ENCODE data around the gene IL16.

The IL16 gene

GRCh38 chr15:81333363-81333762 lies 136.7 kb downstream of the IL16 start:
- no peak for DNase-seq (ENCODE audit: low read depth)
- Histone ChIP-seq H3K4me1 (ENCODE audit: control insufficient read depth, insufficient read depth, low read length) (peaks cover 14% of the 10 kb centered on the region), H3K9ac (ENCODE audit: low read length) (no peak overlapping the region), H3K9me3 (ENCODE audit: control insufficient read depth, low read length) (no peaks in the 10 kb centered on the region), H3K36me3 (ENCODE audit: control insufficient read depth, insufficient read depth, low read length, severe bottlenecking) (no peaks in the 10 kb centered on the region), H3K4me3 (ENCODE audit: low read length) (no peak overlapping the region), H3K27me3 (replicated peaks; ENCODE audit: control insufficient read depth, insufficient read depth, low read length) (no peaks in the 10 kb centered on the region)

DNA sequence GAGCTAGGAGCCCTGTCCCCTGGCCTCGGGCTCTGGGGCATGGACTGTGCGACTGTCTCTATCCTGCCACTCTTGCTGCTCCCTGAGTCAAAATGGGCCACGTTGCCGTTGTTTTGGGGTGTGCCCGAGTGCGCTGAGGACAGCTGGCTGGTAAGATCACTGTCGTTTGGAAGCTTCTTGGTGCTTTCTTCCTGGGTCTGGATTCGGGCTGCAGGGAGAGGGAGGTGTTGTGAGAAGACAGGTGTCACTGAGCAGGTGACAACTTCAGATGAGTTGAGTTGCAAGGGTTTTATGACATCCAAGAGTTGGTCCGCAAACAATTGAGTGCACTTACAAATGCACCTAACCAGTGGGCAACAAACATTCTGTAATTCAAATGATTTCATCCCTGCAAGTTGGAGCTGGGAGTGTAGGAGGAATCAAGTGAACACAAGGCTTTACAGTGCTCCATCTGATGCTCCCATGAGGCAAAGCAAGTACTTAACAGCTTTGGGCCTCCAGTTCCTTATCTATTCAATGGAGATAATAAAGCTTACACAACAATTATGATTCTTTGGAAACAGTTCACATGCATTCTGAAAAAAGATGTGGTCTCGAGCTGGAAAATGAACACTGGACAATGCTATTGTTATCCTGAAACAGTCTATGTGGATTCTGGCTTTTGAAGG lies 138.2 kb downstream of the IL16 start:
- no peaks in the 10 kb centered on the region for H3K9me3 ChIP-seq (ENCODE audit: control insufficient read depth, low read length)
- no peak overlapping the region for H3K9ac ChIP-seq (ENCODE audit: low read length)
- H3K36me3 ChIP-seq (ENCODE audit: control insufficient read depth, insufficient read depth, low read length, severe bottlenecking): no peaks in the 10 kb centered on the region
- H3K4me3 ChIP-seq (ENCODE audit: low read length): no peak overlapping the region
- DNase-seq (ENCODE audit: low read depth): no peak
- H3K4me1 ChIP-seq (ENCODE audit: control insufficient read depth, insufficient read depth, low read length): peaks cover 23% of the 10 kb centered on the region
- H3K27me3 ChIP-seq (replicated peaks; ENCODE audit: control insufficient read depth, insufficient read depth, low read length): peaks cover 6% of the 10 kb centered on the region

- no peak overlapping the region for H3K9ac ChIP-seq (ENCODE audit: low read length)
- H3K9me3 ChIP-seq (ENCODE audit: control insufficient read depth, low read length): no peaks in the 10 kb centered on the region
- H3K4me1 ChIP-seq (ENCODE audit: control insufficient read depth, insufficient read depth, low read length): peaks cover 23% of the 10 kb centered on the region
- no peak for DNase-seq (ENCODE audit: low read depth)
- peaks cover 9% of the 10 kb centered on the region for H3K27me3 ChIP-seq (replicated peaks; ENCODE audit: control insufficient read depth, insufficient read depth, low read length)
- no peak overlapping the region for H3K4me3 ChIP-seq (ENCODE audit: low read length)
- no peaks in the 10 kb centered on the region for H3K36me3 ChIP-seq (ENCODE audit: control insufficient read depth, insufficient read depth, low read length, severe bottlenecking)
Observed at GRCh38 chr15:81335631-81336030, 139.0 kb downstream of the IL16 start.

- no peaks in the 10 kb centered on the region for H3K36me3 ChIP-seq (ENCODE audit: control insufficient read depth, insufficient read depth, low read length, severe bottlenecking)
- DNase-seq (ENCODE audit: low read depth): peak; percentile 41
- H3K9me3 ChIP-seq (ENCODE audit: control insufficient read depth, low read length): no peaks in the 10 kb centered on the region
- H3K4me3 ChIP-seq (ENCODE audit: low read length): no peak overlapping the region
- peaks cover 23% of the 10 kb centered on the region for H3K4me1 ChIP-seq (ENCODE audit: control insufficient read depth, insufficient read depth, low read length)
- peaks cover 18% of the 10 kb centered on the region for H3K27me3 ChIP-seq (replicated peaks; ENCODE audit: control insufficient read depth, insufficient read depth, low read length)
- no peak overlapping the region for H3K9ac ChIP-seq (ENCODE audit: low read length)
Observed at GRCh38 chr15:81336568-81336967, 139.9 kb downstream of the IL16 start.

GRCh38 chr15:81337241-81337640 lies 140.6 kb downstream of the IL16 start:
- Histone ChIP-seq H3K36me3 (ENCODE audit: control insufficient read depth, insufficient read depth, low read length, severe bottlenecking) (no peaks in the 10 kb centered on the region), H3K4me1 (ENCODE audit: control insufficient read depth, insufficient read depth, low read length) (peaks cover 23% of the 10 kb centered on the region), H3K4me3 (ENCODE audit: low read length) (peak overlapping the region; percentile 53), H3K9me3 (ENCODE audit: control insufficient read depth, low read length) (no peaks in the 10 kb centered on the region), H3K9ac (ENCODE audit: low read length) (no peak overlapping the region), H3K27me3 (replicated peaks; ENCODE audit: control insufficient read depth, insufficient read depth, low read length) (peaks cover 21% of the 10 kb centered on the region)
- DNase-seq (ENCODE audit: low read depth): no peak

DNA sequence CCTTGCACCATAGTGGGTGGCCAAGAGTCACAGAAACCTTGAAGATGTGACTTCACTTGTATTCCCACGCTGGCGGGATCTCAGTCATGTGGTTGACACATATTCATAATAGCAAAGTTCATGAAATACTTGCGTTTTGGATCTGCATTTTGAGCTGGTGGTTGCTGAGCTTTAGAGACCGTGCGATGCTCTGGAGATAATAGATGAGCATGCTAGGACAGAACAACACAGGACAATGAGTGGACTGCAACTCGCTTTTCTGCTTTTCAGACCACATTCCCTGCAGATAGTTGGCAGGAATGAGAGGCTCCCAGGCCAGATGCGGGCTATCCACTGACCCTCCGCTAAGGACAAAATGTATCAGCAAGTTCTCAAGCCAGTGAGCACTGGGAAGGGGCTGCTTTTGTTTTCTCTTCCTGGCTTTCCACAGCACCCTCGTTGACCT lies 141.1 kb downstream of the IL16 start:
- no peaks in the 10 kb centered on the region for H3K9me3 ChIP-seq (ENCODE audit: control insufficient read depth, low read length)
- peak overlapping the region; percentile 37 for H3K9ac ChIP-seq (ENCODE audit: low read length)
- peak overlapping the region; percentile 53 for H3K4me3 ChIP-seq (ENCODE audit: low read length)
- no peak for DNase-seq (ENCODE audit: low read depth)
- H3K27me3 ChIP-seq (replicated peaks; ENCODE audit: control insufficient read depth, insufficient read depth, low read length): peaks cover 25% of the 10 kb centered on the region
- no peaks in the 10 kb centered on the region for H3K36me3 ChIP-seq (ENCODE audit: control insufficient read depth, insufficient read depth, low read length, severe bottlenecking)
- H3K4me1 ChIP-seq (ENCODE audit: control insufficient read depth, insufficient read depth, low read length): peaks cover 23% of the 10 kb centered on the region

- peak overlapping the region; percentile 37 for H3K9ac ChIP-seq (ENCODE audit: low read length)
- peaks cover 32% of the 10 kb centered on the region for H3K27me3 ChIP-seq (replicated peaks; ENCODE audit: control insufficient read depth, insufficient read depth, low read length)
- no peaks in the 10 kb centered on the region for H3K9me3 ChIP-seq (ENCODE audit: control insufficient read depth, low read length)
- peak; percentile 86 for DNase-seq (ENCODE audit: low read depth)
- H3K4me3 ChIP-seq (ENCODE audit: low read length): peak overlapping the region; percentile 53
- H3K36me3 ChIP-seq (ENCODE audit: control insufficient read depth, insufficient read depth, low read length, severe bottlenecking): no peaks in the 10 kb centered on the region
- H3K4me1 ChIP-seq (ENCODE audit: control insufficient read depth, insufficient read depth, low read length): peaks cover 23% of the 10 kb centered on the region
Observed at GRCh38 chr15:81338170-81339007, 141.7 kb downstream of the IL16 start.

DNA sequence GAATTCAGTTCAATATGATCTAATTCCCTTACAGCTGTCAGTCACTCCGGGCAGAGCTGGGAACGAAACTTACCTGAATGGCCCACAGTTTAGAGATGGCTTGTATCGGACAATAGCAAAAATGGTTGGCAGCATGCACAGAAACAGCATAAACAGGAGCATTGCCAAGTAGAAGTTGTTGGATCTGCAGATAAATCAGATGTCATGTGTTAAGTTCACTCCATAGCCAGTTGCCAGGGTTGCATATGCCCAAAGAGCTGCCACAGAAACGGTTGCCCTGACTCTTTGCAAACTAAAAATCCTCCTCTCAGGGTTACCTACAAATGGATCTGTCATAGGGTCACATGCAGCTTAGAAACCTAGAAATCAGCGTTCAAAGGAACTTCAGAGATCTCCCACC lies 142.6 kb downstream of the IL16 start:
- Histone ChIP-seq H3K4me3 (ENCODE audit: low read length) (no peak overlapping the region), H3K4me1 (ENCODE audit: control insufficient read depth, insufficient read depth, low read length) (peaks cover 23% of the 10 kb centered on the region), H3K27me3 (replicated peaks; ENCODE audit: control insufficient read depth, insufficient read depth, low read length) (peaks cover 37% of the 10 kb centered on the region), H3K9me3 (ENCODE audit: control insufficient read depth, low read length) (no peaks in the 10 kb centered on the region), H3K9ac (ENCODE audit: low read length) (no peak overlapping the region), H3K36me3 (ENCODE audit: control insufficient read depth, insufficient read depth, low read length, severe bottlenecking) (no peaks in the 10 kb centered on the region)
- no peak for DNase-seq (ENCODE audit: low read depth)

- H3K9me3 ChIP-seq (ENCODE audit: control insufficient read depth, low read length): no peaks in the 10 kb centered on the region
- no peak for DNase-seq (ENCODE audit: low read depth)
Observed at GRCh38 chr15:81339851-81340250, 143.2 kb downstream of the IL16 start.

GRCh38 chr15:81341351-81341750 lies 144.7 kb downstream of the IL16 start:
- Histone ChIP-seq H3K36me3 (ENCODE audit: control insufficient read depth, insufficient read depth, low read length, severe bottlenecking) (no peaks in the 10 kb centered on the region), H3K9me3 (ENCODE audit: control insufficient read depth, low read length) (no peaks in the 10 kb centered on the region), H3K9ac (ENCODE audit: low read length) (no peak overlapping the region), H3K27me3 (replicated peaks; ENCODE audit: control insufficient read depth, insufficient read depth, low read length) (peaks cover 44% of the 10 kb centered on the region), H3K4me1 (ENCODE audit: control insufficient read depth, insufficient read depth, low read length) (peaks cover 23% of the 10 kb centered on the region), H3K4me3 (ENCODE audit: low read length) (no peak overlapping the region)
- no peak for DNase-seq (ENCODE audit: low read depth)

More at GRCh38 chr15:81339851-81340250, 143.2 kb downstream of the IL16 start:
- Histone ChIP-seq H3K4me3 (ENCODE audit: low read length) (no peak overlapping the region), H3K36me3 (ENCODE audit: control insufficient read depth, insufficient read depth, low read length, severe bottlenecking) (no peaks in the 10 kb centered on the region), H3K9ac (ENCODE audit: low read length) (no peak overlapping the region), H3K4me1 (ENCODE audit: control insufficient read depth, insufficient read depth, low read length) (peaks cover 23% of the 10 kb centered on the region), H3K27me3 (replicated peaks; ENCODE audit: control insufficient read depth, insufficient read depth, low read length) (peaks cover 38% of the 10 kb centered on the region)

GRCh38 chr15:81343371-81343770 lies 146.7 kb downstream of the IL16 start:
- DNase-seq (ENCODE audit: low read depth): no peak
- Histone ChIP-seq H3K4me1 (ENCODE audit: control insufficient read depth, insufficient read depth, low read length) (peaks cover 9% of the 10 kb centered on the region), H3K9ac (ENCODE audit: low read length) (no peak overlapping the region), H3K9me3 (ENCODE audit: control insufficient read depth, low read length) (no peaks in the 10 kb centered on the region), H3K4me3 (ENCODE audit: low read length) (no peak overlapping the region), H3K36me3 (ENCODE audit: control insufficient read depth, insufficient read depth, low read length, severe bottlenecking) (no peaks in the 10 kb centered on the region), H3K27me3 (replicated peaks; ENCODE audit: control insufficient read depth, insufficient read depth, low read length) (peaks cover 63% of the 10 kb centered on the region)
